Measurements from ENCODE around the gene RALGAPA2. TPM values are rescaled to one million over a fixed set of nuclear protein-coding genes. Genes with fewer than 3 reads are reported as not detected.
A peak's percentile ranks its signal among the peaks of the same experiment; 100 is the strongest.

RALGAPA2 gene
- total RNA-seq, 1 donor = 6.2 TPM

DNA sequence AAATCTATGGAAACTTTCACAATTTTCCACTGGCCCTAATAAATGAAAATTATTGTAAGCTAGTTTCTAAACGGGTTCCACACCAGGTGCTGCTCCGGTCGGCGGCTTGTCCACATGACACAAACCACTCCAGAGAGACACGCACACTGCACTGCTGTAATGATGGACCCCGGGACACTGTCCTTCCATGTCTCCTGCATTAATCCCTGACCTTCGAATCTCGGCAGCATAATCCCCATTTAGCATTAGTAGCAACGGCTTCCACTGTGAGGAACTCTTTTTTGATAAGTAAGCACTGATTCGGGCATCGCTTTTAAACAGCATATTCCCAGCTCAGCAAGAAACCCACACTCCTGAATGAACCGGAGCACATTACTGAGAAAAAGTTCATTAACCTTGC lies 301.0 kb downstream of the RALGAPA2 start:
- Histone ChIP-seq H3K27ac (ENCODE audit: low read depth, low read length) (no peak overlapping the region), H3K4me2 (ENCODE audit: insufficient read depth, low read length) (no peak overlapping the region), H3K4me3 (ENCODE audit: insufficient read depth, low read length) (no peak overlapping the region), H2AFZ (ENCODE audit: low read length) (no peak overlapping the region), H3K27me3 (ENCODE audit: insufficient read depth, low read length) (no peaks in the 10 kb centered on the region), H3K4me1 (ENCODE audit: insufficient read depth, low read length) (no peaks in the 10 kb centered on the region), H4K20me1 (ENCODE audit: insufficient read depth, low read length) (no peaks in the 10 kb centered on the region), H3K79me2 (ENCODE audit: insufficient read depth, low read length) (no peaks in the 10 kb centered on the region), H3K36me3 (ENCODE audit: insufficient read depth, low read length) (no peaks in the 10 kb centered on the region), H3K9me3 (ENCODE audit: low read depth, low read length) (no peaks in the 10 kb centered on the region)
- TF ChIP-seq, protein P1, sequence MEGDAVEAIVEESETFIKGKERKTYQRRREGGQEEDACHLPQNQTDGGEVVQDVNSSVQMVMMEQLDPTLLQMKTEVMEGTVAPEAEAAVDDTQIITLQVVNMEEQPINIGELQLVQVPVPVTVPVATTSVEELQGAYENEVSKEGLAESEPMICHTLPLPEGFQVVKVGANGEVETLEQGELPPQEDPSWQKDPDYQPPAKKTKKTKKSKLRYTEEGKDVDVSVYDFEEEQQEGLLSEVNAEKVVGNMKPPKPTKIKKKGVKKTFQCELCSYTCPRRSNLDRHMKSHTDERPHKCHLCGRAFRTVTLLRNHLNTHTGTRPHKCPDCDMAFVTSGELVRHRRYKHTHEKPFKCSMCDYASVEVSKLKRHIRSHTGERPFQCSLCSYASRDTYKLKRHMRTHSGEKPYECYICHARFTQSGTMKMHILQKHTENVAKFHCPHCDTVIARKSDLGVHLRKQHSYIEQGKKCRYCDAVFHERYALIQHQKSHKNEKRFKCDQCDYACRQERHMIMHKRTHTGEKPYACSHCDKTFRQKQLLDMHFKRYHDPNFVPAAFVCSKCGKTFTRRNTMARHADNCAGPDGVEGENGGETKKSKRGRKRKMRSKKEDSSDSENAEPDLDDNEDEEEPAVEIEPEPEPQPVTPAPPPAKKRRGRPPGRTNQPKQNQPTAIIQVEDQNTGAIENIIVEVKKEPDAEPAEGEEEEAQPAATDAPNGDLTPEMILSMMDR (IDR thresholded peaks at IDR 0.05; ENCODE audit: extremely low read depth, low read depth, low read length) = no peak
- DNase-seq (ENCODE audit: insufficient read length, low spot score, missing footprints) = no peak

DNA sequence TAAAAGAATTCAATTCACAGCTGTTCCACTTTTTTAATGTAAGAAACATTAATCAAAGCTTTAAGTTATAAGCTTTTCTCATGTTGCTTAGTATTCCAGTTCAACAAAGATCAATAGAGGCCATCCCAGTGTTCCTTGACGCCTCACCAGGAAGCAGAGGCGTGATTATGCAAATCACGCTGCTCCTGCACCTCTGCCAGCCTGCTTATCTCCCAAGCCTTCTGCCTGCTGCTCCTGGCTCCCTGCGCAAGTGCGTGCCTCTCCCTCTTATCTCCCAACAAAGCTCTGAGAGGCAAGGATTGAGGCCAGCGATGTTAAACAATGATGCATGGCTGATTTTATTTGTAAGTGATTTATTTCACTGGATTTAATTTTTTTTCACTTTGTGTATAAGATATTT lies 301.8 kb downstream of the RALGAPA2 start:
- no peak for DNase-seq (ENCODE audit: insufficient read length, low spot score, missing footprints)
- TF ChIP-seq, protein P1 (IDR thresholded peaks at IDR 0.05; ENCODE audit: extremely low read depth, low read depth, low read length) = no peak
- Histone ChIP-seq H3K27ac (ENCODE audit: low read depth, low read length) (no peak overlapping the region), H3K4me1 (ENCODE audit: insufficient read depth, low read length) (no peaks in the 10 kb centered on the region), H4K20me1 (ENCODE audit: insufficient read depth, low read length) (no peaks in the 10 kb centered on the region), H2AFZ (ENCODE audit: low read length) (no peak overlapping the region), H3K27me3 (ENCODE audit: insufficient read depth, low read length) (no peaks in the 10 kb centered on the region), H3K79me2 (ENCODE audit: insufficient read depth, low read length) (no peaks in the 10 kb centered on the region), H3K9me3 (ENCODE audit: low read depth, low read length) (no peaks in the 10 kb centered on the region), H3K36me3 (ENCODE audit: insufficient read depth, low read length) (no peaks in the 10 kb centered on the region), H3K4me3 (ENCODE audit: insufficient read depth, low read length) (no peak overlapping the region), H3K4me2 (ENCODE audit: insufficient read depth, low read length) (no peak overlapping the region)

DNA sequence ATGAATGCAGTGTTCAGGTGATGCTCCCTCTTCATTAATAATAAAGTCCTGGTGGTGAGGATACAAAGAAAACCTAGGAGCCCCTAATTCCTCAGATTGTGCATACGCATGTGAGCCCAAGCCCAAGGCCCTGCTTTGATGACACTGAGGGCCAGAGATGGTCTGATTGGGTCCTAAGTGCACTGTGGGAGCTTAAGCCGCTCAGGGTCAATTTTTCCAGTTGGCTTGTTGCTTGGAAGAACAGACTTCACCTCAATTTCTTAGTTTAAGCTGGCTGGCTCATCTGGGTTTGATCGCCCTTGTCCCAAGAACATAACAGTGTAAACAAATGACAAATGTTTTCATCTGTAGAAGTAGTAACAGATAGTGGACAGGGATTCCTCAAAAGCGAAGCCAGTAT lies 303.1 kb downstream of the RALGAPA2 start:
- H3K79me2 ChIP-seq (ENCODE audit: insufficient read depth, low read length) = no peaks in the 10 kb centered on the region
- H3K27ac ChIP-seq (ENCODE audit: low read depth, low read length) = no peak overlapping the region
- H3K4me2 ChIP-seq (ENCODE audit: insufficient read depth, low read length) = no peak overlapping the region
- H3K4me3 ChIP-seq (ENCODE audit: insufficient read depth, low read length) = no peak overlapping the region
- no peak overlapping the region for H2AFZ ChIP-seq (ENCODE audit: low read length)
- TF ChIP-seq, protein P1 (IDR thresholded peaks at IDR 0.05; ENCODE audit: extremely low read depth, low read depth, low read length) = no peak
- DNase-seq (ENCODE audit: insufficient read length, low spot score, missing footprints) = no peak
- H3K36me3 ChIP-seq (ENCODE audit: insufficient read depth, low read length) = no peaks in the 10 kb centered on the region
- H4K20me1 ChIP-seq (ENCODE audit: insufficient read depth, low read length) = no peaks in the 10 kb centered on the region
- no peaks in the 10 kb centered on the region for H3K9me3 ChIP-seq (ENCODE audit: low read depth, low read length)
- H3K27me3 ChIP-seq (ENCODE audit: insufficient read depth, low read length) = no peaks in the 10 kb centered on the region
- H3K4me1 ChIP-seq (ENCODE audit: insufficient read depth, low read length) = no peaks in the 10 kb centered on the region

DNA sequence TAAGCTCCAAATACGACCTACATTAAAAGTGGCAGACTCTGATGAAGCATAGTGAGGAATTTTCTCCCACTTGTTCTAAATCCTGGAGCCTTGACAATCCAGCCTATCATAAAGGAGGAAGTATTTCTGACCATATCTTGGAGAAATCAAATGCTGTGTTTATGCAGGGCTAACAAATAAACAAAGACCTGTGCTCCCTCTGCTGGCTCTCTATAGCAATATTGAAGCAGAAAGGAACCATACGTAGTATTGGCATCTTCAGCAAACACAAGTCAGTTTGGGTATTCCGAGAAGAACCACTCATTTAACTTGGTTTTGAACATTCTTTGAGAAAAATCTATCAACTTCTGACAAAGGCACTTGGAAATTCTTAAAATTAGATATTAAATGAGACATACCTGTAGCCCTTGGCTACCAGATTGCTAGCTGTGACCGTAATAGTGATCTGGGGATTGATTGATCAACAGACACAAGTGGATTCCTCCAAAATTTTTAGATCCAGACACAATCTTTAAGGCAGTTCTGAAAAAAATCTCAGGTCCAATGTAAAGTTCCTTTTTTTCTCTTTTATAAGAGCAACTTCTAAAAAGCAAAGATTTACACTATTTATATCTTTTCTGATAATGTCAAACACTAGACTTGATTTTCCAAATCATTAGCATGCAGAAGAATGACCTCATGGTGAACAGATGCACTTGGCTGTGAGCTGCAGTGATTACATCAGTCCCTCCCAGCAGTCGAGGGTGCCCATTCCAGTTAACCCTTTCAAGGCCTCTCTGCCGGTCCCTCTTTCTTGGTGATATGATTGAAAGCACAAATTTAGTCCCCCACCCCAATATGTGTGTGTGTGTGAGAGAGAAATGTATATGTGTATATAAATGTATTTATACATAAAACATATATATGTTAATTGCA lies 304.3 kb downstream of the RALGAPA2 start:
- Histone ChIP-seq H3K4me1 (ENCODE audit: insufficient read depth, low read length) (no peaks in the 10 kb centered on the region), H3K27ac (ENCODE audit: low read depth, low read length) (no peak overlapping the region), H3K27me3 (ENCODE audit: insufficient read depth, low read length) (no peaks in the 10 kb centered on the region), H3K4me2 (ENCODE audit: insufficient read depth, low read length) (no peak overlapping the region), H2AFZ (ENCODE audit: low read length) (no peak overlapping the region), H4K20me1 (ENCODE audit: insufficient read depth, low read length) (no peaks in the 10 kb centered on the region), H3K4me3 (ENCODE audit: insufficient read depth, low read length) (no peak overlapping the region), H3K9me3 (ENCODE audit: low read depth, low read length) (no peaks in the 10 kb centered on the region), H3K79me2 (ENCODE audit: insufficient read depth, low read length) (no peaks in the 10 kb centered on the region), H3K36me3 (ENCODE audit: insufficient read depth, low read length) (no peaks in the 10 kb centered on the region)
- no peak for DNase-seq (ENCODE audit: insufficient read length, low spot score, missing footprints)
- TF ChIP-seq, protein P1 (IDR thresholded peaks at IDR 0.05; ENCODE audit: extremely low read depth, low read depth, low read length) = peak; percentile 29

Measured in osteoblast (primary cell).